AG10803 (cell line): ENCODE data around the gene ARHGAP20.
A peak's percentile ranks its signal among the peaks of the same experiment; 100 is the strongest.

Source experiments
- DNase-seq: peaks from one replicate; pipeline ENCODE4 v3.0.0; 2010; ENCODE audit warnings: low read depth
- H3K4me3 ChIP-seq: 2 replicates; pipeline ENCODE4 v1.5.1; 2011; ENCODE audit warnings: mild to moderate bottlenecking, low read length, control low read depth
- CTCF ChIP-seq: conservative IDR thresholded peaks from 2 replicates; pipeline ENCODE4 v1.5.1; 2011; ENCODE audit warnings: mild to moderate bottlenecking, low read length, control low read depth, inconsistent platforms

The ARHGAP20 gene

GRCh38 chr11:110538154-110538553, 174.1 kb downstream of the ARHGAP20 start:
- H3K4me3 ChIP-seq, result no peak overlapping the region
- no peak for DNase-seq
- TF ChIP-seq CTCF, result no peak

- DNase-seq, result no peak
- no peak overlapping the region for H3K4me3 ChIP-seq
- TF ChIP-seq CTCF, result no peak
Measured at GRCh38 chr11:110530900-110531741, 181.1 kb downstream of the ARHGAP20 start.

GRCh38 chr11:110529043-110529442, 183.2 kb downstream of the ARHGAP20 start:
- no peak overlapping the region for H3K4me3 ChIP-seq
- peak; percentile 16 for DNase-seq
- TF ChIP-seq CTCF, result peak; percentile 47

GRCh38 chr11:110527146-110527545, 185.1 kb downstream of the ARHGAP20 start:
- no peak for TF ChIP-seq CTCF
- DNase-seq, result peak; percentile 31

More at GRCh38 chr11:110527146-110527545, 185.1 kb downstream of the ARHGAP20 start:
- H3K4me3 ChIP-seq, result no peak overlapping the region
